K562 (cell line): ENCODE measurements around the gene ANO9. TPM values are rescaled to one million over a fixed set of nuclear protein-coding genes. Genes with fewer than 3 reads are reported as not detected.

Experiments
- CUX1 ChIP-seq: fragments of 200-800 bp; sonication (Bioruptor generic); IDR thresholded peaks from 2 replicates; pipeline ENCODE4 v1.6.1; 2016; ENCODE audit warnings: missing genetic modification characterization, missing compliant biosample characterization
- FIP1L1 ChIP-seq: fragments of 200-400 bp; formaldehyde crosslinking; IDR thresholded peaks from 2 replicates; pipeline ENCODE4 v1.6.1; 2018; ENCODE audit warnings: mild to moderate bottlenecking, low read depth, low read length; ENCODE audit not compliant: poor library complexity, severe bottlenecking
- MTF1 ChIP-seq: fragments of 250-450 bp; sonication (Bioruptor Pico); IDR thresholded peaks from 2 replicates; pipeline ENCODE4 v1.9.0; 2021; ENCODE audit warnings: moderate library complexity, mild to moderate bottlenecking, inconsistent platforms, borderline replicate concordance
- THAP12 ChIP-seq: fragments of 250-450 bp; sonication (Bioruptor Pico); IDR thresholded peaks from 2 replicates; pipeline ENCODE4 v1.9.0; 2021; ENCODE audit warnings: mild to moderate bottlenecking, inconsistent platforms
- ZNF449 ChIP-seq: fragments of 250-450 bp; sonication (Bioruptor Pico); IDR thresholded peaks from 2 replicates; pipeline ENCODE4 v1.8.0; 2022; ENCODE audit warnings: moderate library complexity, mild to moderate bottlenecking, inconsistent platforms
- polyA plus RNA-seq, 8 experiments: library from polyadenylated mRNA; depleted of rRNA in 4 of 8; stranded (reverse) in 5 of 8; unstranded in 3 of 8; fragments of >200 nt; fragmentation: Nextera tagmentation in 2 of 8; fragmentation: Illumina TruSeq in 1 of 8; extraction: Ambion mirVana in 2 of 8; extraction: Trizol in 1 of 8; gene quantifications; 2 replicates each; pipeline versions ENCODE4 v1.2.1 to v1.2.3, GENCODE V29; 2011 to 2014; ENCODE audit warnings: inconsistent platforms in 1 of 8, missing spikeins in 1 of 8
- total RNA-seq, 7 experiments: library from RNA; depleted of rRNA in 6 of 7; stranded (reverse); fragments of >200 nt in 6 of 7; fragmentation: Illumina TruSeq in 2 of 7; extraction: Trizol in 2 of 7; gene quantifications; 2 replicates each; pipeline versions ENCODE4 v1.2.1 to v1.2.3, GENCODE V29; 2011 to 2021; ENCODE audit warnings: low replicate concordance in 1 of 7
- TF ChIP-seq, protein P1 (sequence below), 2 experiments: fragments of 150-350 bp in 1 of 2; IDR thresholded peaks; 2 replicates each; pipeline ENCODE4 v1.6.1; 2012 to 2016; ENCODE audit warnings: low read depth in 2 of 2, low read length in 2 of 2, mild to moderate bottlenecking in 1 of 2, moderate library complexity in 1 of 2
- TF ChIP-seq, protein P2 (sequence below): fragments of 450-650 bp; formaldehyde crosslinking; IDR thresholded peaks from 2 replicates; pipeline ENCODE4 v1.4.0; 2020; ENCODE audit warnings: mild to moderate bottlenecking, moderate library complexity

Gene ANO9
- total and polyA plus RNA-seq, 9 of the 15 experiments (the other 6 are each of a cell fraction or from before 2014, with no cell fraction given): 0.20 to 14.5 (median 4.5) TPM

- TF ChIP-seq MTF1 (CRISPR knock-in tag) (peak; percentile 95), FIP1L1 (no peak), CUX1 (0 out of 2 replicates have a peak, but pooled peaks have one; percentile 78), ZNF449 (CRISPR knock-in tag) (peak; percentile 82), THAP12 (CRISPR knock-in tag) (peak; percentile 60)
- TF ChIP-seq, protein P1, sequence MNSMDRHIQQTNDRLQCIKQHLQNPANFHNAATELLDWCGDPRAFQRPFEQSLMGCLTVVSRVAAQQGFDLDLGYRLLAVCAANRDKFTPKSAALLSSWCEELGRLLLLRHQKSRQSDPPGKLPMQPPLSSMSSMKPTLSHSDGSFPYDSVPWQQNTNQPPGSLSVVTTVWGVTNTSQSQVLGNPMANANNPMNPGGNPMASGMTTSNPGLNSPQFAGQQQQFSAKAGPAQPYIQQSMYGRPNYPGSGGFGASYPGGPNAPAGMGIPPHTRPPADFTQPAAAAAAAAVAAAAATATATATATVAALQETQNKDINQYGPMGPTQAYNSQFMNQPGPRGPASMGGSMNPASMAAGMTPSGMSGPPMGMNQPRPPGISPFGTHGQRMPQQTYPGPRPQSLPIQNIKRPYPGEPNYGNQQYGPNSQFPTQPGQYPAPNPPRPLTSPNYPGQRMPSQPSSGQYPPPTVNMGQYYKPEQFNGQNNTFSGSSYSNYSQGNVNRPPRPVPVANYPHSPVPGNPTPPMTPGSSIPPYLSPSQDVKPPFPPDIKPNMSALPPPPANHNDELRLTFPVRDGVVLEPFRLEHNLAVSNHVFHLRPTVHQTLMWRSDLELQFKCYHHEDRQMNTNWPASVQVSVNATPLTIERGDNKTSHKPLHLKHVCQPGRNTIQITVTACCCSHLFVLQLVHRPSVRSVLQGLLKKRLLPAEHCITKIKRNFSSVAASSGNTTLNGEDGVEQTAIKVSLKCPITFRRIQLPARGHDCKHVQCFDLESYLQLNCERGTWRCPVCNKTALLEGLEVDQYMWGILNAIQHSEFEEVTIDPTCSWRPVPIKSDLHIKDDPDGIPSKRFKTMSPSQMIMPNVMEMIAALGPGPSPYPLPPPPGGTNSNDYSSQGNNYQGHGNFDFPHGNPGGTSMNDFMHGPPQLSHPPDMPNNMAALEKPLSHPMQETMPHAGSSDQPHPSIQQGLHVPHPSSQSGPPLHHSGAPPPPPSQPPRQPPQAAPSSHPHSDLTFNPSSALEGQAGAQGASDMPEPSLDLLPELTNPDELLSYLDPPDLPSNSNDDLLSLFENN (IDR thresholded peaks at IDR 0.05; ENCODE audit: low read depth in 2 of 2, low read length in 2 of 2): no peak
- TF ChIP-seq, protein P2, sequence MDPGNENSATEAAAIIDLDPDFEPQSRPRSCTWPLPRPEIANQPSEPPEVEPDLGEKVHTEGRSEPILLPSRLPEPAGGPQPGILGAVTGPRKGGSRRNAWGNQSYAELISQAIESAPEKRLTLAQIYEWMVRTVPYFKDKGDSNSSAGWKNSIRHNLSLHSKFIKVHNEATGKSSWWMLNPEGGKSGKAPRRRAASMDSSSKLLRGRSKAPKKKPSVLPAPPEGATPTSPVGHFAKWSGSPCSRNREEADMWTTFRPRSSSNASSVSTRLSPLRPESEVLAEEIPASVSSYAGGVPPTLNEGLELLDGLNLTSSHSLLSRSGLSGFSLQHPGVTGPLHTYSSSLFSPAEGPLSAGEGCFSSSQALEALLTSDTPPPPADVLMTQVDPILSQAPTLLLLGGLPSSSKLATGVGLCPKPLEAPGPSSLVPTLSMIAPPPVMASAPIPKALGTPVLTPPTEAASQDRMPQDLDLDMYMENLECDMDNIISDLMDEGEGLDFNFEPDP (CRISPR knock-in tag): no peak
Observed at GRCh38 chr11:474914-475506, 33.2 kb upstream of the ANO9 start (continued).
